Liver (tissue), 9 donors: Measurements from ENCODE around the gene CCDC50. TPM values are rescaled to one million over a fixed set of nuclear protein-coding genes. Genes with fewer than 3 reads are reported as not detected.

Source experiments
- DNase-seq: peaks from one replicate; pipeline ENCODE4 v3.0.0-alpha.2; 2017; ENCODE audit warnings: low spot score
- H3K27ac ChIP-seq, 2 donors: one replicate each; pipeline ENCODE4 v1.7.0; 2013; ENCODE audit warnings: inconsistent platforms in 2 of 2, low read length in 2 of 2, control low read depth in 1 of 2, low read depth in 1 of 2, mild to moderate bottlenecking in 1 of 2
- H3K27me3 ChIP-seq, 4 donors: one replicate each; pipeline versions ENCODE4 v1.6.1 to v1.7.0; 2013; ENCODE audit warnings: low read length in 3 of 4, inconsistent platforms in 1 of 4, mild to moderate bottlenecking in 1 of 4, moderate library complexity in 1 of 4; ENCODE audit not compliant: control insufficient read depth in 4 of 4, insufficient read depth in 4 of 4
- H3K36me3 ChIP-seq, 4 donors: one replicate each; pipeline versions ENCODE4 v1.6.1 to v1.7.0; 2013; ENCODE audit warnings: low read length in 3 of 4, mild to moderate bottlenecking in 3 of 4, low read depth in 1 of 4, moderate library complexity in 1 of 4; ENCODE audit not compliant: control insufficient read depth in 4 of 4, insufficient read depth in 3 of 4
- H3K4me1 ChIP-seq, 4 donors: one replicate each; pipeline versions ENCODE4 v1.6.1 to v1.7.0; 2013; ENCODE audit warnings: low read length in 3 of 4, mild to moderate bottlenecking in 3 of 4, moderate library complexity in 1 of 4; ENCODE audit not compliant: control insufficient read depth in 4 of 4, insufficient read depth in 4 of 4
- H3K4me3 ChIP-seq, 3 donors: one replicate each; pipeline versions ENCODE4 v1.6.1 to v1.7.0; 2013; ENCODE audit warnings: low read length in 3 of 3, control low read depth in 1 of 3, low read depth in 1 of 3, mild to moderate bottlenecking in 1 of 3
- H3K9ac ChIP-seq, 2 donors: one replicate each; pipeline ENCODE4 v1.7.0; 2013; ENCODE audit warnings: low read length in 2 of 2, mild to moderate bottlenecking in 2 of 2, moderate library complexity in 2 of 2, control low read depth in 1 of 2, low read depth in 1 of 2
- H3K9me3 ChIP-seq, 4 donors: one replicate each; pipeline versions ENCODE4 v1.6.1 to v1.7.0; 2013; ENCODE audit warnings: low read length in 3 of 4; ENCODE audit not compliant: control insufficient read depth in 4 of 4
- EGR1 ChIP-seq, 2 donors: IDR thresholded peaks; 2 replicates each; pipeline ENCODE4 v1.6.1; 2016 to 2018; ENCODE audit warnings: antibody characterized with exemption in 2 of 2, low read depth in 2 of 2
- HNF4A ChIP-seq, 2 donors: conservative IDR thresholded peaks; 2 replicates each; pipeline ENCODE4 v1.6.1; 2016; ENCODE audit warnings: antibody characterized with exemption in 2 of 2, mild to moderate bottlenecking in 2 of 2
- HNF4G ChIP-seq: IDR thresholded peaks from 2 replicates; pipeline ENCODE4 v1.6.1; 2016; ENCODE audit warnings: antibody characterized with exemption
- JUND ChIP-seq, 2 donors: IDR thresholded peaks; 2 replicates each; pipeline ENCODE4 v1.6.1; 2016; ENCODE audit warnings: antibody characterized with exemption in 2 of 2
- NR2F2 ChIP-seq: IDR thresholded peaks from 2 replicates; pipeline ENCODE4 v1.6.1; 2016; ENCODE audit warnings: antibody characterized with exemption
- RAD21 ChIP-seq, 2 donors: IDR thresholded peaks; 2 replicates each; pipeline ENCODE4 v1.6.1; 2016; ENCODE audit warnings: antibody characterized with exemption in 2 of 2, mild to moderate bottlenecking in 2 of 2
- RXRA ChIP-seq, 2 donors: IDR thresholded peaks; 2 replicates each; pipeline ENCODE4 v1.6.1; 2017 to 2018; ENCODE audit warnings: antibody characterized with exemption in 2 of 2, mild to moderate bottlenecking in 1 of 2
- SP1 ChIP-seq: IDR thresholded peaks from 2 replicates; pipeline ENCODE4 v1.6.1; 2018; ENCODE audit warnings: antibody characterized with exemption, mild to moderate bottlenecking
- YY1 ChIP-seq: IDR thresholded peaks from 2 replicates; pipeline ENCODE4 v1.6.1; 2016; ENCODE audit warnings: antibody characterized with exemption, mild to moderate bottlenecking
- WGBS: extraction: QIAGEN DNeasy Blood & Tissue Kit; methylation state at CpG from one replicate; pipeline ENCODE4 v1.1.7; 2013; 5-methylcytosine and 5-hydroxymethylcytosine counted together
- polyA plus RNA-seq, 2 donors: library from polyadenylated mRNA; stranded (reverse) in 1 of 2; unstranded in 1 of 2; fragments of 200-250 nt in 1 of 2; fragments of >200 nt in 1 of 2; fragmentation: Nextera tagmentation in 1 of 2; extraction: Ambion mirVana in 1 of 2; gene quantifications; one replicate each; pipeline versions ENCODE4 v1.2.1 to v1.2.3, GENCODE V29; 2013 to 2015
- total RNA-seq, 2 donors: library from RNA; depleted of rRNA; stranded (reverse); fragments of >200 nt; gene quantifications; one replicate each; pipeline ENCODE4 v1.2.3, GENCODE V29; 2014
- TF ChIP-seq, protein P1 (sequence below): fragments of 150-350 bp; IDR thresholded peaks from 2 replicates; pipeline ENCODE4 v1.5.1; 2017; ENCODE audit warnings: improper control_type of control experiment, low read depth, low read length; ENCODE audit not compliant: missing input control
- TF ChIP-seq, protein P2 (sequence below): IDR thresholded peaks from 2 replicates; pipeline ENCODE4 v1.6.1; 2016; ENCODE audit warnings: antibody characterized with exemption
- TF ChIP-seq, protein P3 (sequence below): IDR thresholded peaks from 2 replicates; pipeline ENCODE4 v1.6.1; 2016; ENCODE audit warnings: antibody characterized with exemption
- TF ChIP-seq, protein P4 (sequence below): IDR thresholded peaks from 2 replicates; pipeline ENCODE4 v1.6.1; 2016; ENCODE audit warnings: antibody characterized with exemption
- donor health status: healthy.
- donor health status: healthy.
- donor health status: healthy.
- donor health status: healthy.
- donor health status: healthy.

The CCDC50 gene
- total and polyA plus RNA-seq, 4 donors = 15.4 to 69.0 (median 33.6) TPM

DNA sequence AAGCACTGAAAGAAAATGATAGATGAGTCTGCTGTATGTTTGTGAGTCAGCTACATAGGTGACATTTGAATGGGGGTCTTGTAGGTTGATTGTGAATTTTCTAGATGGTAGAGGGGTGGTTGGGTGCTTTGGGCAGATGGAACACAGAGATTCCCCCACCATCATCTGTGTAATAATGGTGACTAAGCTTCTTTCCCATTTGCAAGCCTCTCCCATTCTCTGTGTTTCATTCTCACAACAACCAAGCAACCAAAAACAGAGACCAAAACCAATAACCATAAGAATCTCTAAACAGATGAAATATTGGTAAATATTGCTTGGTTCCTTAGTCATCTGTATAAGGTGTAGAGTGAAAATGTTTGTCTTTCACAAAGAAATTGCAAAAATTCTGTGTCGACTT is 18.9 kb downstream of the CCDC50 start:
- Histone ChIP-seq H3K4me3 (no peak overlapping the region), H3K27me3 (no peaks in the 10 kb centered on the region), H3K36me3 (no peaks in the 10 kb centered on the region), H3K4me1 (peaks cover 15 to 30% (median 25%) of the 10 kb centered on the region in 4 donors), H3K9ac (no peak overlapping the region), H3K9me3 (no peaks in the 10 kb centered on the region), H3K27ac (no peak overlapping the region)
- WGBS = 89% methylated on average over 1 of the region's 1 CpG
- TF ChIP-seq SP1 = no peak
- TF ChIP-seq, protein P1, sequence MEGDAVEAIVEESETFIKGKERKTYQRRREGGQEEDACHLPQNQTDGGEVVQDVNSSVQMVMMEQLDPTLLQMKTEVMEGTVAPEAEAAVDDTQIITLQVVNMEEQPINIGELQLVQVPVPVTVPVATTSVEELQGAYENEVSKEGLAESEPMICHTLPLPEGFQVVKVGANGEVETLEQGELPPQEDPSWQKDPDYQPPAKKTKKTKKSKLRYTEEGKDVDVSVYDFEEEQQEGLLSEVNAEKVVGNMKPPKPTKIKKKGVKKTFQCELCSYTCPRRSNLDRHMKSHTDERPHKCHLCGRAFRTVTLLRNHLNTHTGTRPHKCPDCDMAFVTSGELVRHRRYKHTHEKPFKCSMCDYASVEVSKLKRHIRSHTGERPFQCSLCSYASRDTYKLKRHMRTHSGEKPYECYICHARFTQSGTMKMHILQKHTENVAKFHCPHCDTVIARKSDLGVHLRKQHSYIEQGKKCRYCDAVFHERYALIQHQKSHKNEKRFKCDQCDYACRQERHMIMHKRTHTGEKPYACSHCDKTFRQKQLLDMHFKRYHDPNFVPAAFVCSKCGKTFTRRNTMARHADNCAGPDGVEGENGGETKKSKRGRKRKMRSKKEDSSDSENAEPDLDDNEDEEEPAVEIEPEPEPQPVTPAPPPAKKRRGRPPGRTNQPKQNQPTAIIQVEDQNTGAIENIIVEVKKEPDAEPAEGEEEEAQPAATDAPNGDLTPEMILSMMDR = no peak
- TF ChIP-seq RAD21 (IDR thresholded peaks at IDR 0.05) = no peak
- DNase-seq = no peak

DNA sequence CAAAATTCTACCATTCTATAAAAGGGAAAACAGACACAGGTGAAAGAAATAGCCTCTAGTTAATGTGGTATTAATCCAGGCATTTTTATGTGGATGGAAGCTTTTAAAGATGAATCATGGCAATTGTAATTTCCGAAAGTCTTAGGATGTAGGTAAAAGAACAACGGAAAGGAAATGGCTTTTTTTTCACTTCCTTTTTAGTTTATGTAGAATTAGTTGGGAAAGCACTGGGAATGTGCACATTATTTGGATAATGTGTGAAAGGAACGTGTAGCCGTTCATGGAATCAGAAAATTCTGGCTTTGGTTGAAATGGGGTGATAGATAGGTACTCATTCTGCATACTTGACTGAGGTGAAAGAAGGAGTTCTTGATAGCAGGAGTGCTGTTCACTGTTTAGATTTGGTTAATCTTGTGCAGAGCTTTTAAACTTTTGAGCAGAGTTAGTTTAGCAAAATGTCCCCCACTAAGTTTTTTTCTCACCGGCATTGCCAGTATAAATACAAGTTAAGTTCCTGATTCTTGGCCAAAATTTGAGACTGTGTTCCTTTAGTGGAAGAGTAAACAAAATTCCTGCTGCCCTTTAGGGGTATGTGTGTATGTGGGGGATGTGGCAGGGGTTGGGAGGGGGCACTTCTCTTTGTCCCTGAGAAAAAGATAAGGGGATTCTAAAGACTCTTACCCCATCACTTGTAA is 21.3 kb downstream of the CCDC50 start:
- Histone ChIP-seq H3K4me1 (peaks cover 13 to 43% (median 31%) of the 10 kb centered on the region in 4 donors), H3K4me3 (no peak overlapping the region), H3K9ac (no peak overlapping the region), H3K27me3 (no peaks in the 10 kb centered on the region), H3K36me3 (no peaks in the 10 kb centered on the region), H3K27ac (peak overlapping the region in 1 of 2 donors; percentile 15), H3K9me3 (no peaks in the 10 kb centered on the region)
- TF ChIP-seq HNF4G (no peak), YY1 (peak; percentile 59), JUND (IDR thresholded peaks at IDR 0.05) (no peak), EGR1 (IDR thresholded peaks at IDR 0.05; ENCODE audit: low read depth in 2 of 2) (no peak), RAD21 (IDR thresholded peaks at IDR 0.05) (no peak)
- no peak for DNase-seq
- 39% methylated on average over 5 of the region's 5 CpGs for WGBS

DNA sequence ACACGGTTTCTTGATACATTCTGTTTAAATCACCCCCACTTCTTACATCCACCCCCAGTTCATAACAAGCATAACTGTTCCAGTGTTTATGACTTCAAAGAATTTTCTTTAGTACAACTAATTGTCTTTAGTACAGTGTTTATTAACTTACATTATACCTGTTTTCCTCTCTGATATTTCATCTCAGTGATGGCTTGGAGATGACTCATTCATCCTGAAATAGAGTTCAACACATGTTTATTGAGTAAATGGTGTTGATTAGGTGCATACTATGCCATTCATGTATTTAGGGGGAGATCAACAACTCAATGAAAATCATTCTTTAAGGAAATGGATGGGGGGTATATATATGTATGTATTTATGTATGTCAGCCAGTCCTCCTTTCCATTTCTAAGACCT is 22.8 kb downstream of the CCDC50 start:
- DNase-seq = no peak
- 94% methylated on average over 1 of the region's 1 CpG for WGBS
- Histone ChIP-seq H3K4me1 (peaks cover 14 to 52% (median 38%) of the 10 kb centered on the region in 4 donors), H3K9ac (no peak overlapping the region), H3K4me3 (no peak overlapping the region), H3K27ac (peak overlapping the region; percentile 41 to 94), H3K27me3 (no peaks in the 10 kb centered on the region), H3K9me3 (no peaks in the 10 kb centered on the region), H3K36me3 (peaks cover 0 to under 1% (median 0%) of the 10 kb centered on the region in 4 donors)
- TF ChIP-seq, protein P2, sequence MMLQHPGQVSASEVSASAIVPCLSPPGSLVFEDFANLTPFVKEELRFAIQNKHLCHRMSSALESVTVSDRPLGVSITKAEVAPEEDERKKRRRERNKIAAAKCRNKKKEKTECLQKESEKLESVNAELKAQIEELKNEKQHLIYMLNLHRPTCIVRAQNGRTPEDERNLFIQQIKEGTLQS = no peak
- TF ChIP-seq JUND (IDR thresholded peaks at IDR 0.05) = peak in 1 of 2 donors; percentile 44

DNA sequence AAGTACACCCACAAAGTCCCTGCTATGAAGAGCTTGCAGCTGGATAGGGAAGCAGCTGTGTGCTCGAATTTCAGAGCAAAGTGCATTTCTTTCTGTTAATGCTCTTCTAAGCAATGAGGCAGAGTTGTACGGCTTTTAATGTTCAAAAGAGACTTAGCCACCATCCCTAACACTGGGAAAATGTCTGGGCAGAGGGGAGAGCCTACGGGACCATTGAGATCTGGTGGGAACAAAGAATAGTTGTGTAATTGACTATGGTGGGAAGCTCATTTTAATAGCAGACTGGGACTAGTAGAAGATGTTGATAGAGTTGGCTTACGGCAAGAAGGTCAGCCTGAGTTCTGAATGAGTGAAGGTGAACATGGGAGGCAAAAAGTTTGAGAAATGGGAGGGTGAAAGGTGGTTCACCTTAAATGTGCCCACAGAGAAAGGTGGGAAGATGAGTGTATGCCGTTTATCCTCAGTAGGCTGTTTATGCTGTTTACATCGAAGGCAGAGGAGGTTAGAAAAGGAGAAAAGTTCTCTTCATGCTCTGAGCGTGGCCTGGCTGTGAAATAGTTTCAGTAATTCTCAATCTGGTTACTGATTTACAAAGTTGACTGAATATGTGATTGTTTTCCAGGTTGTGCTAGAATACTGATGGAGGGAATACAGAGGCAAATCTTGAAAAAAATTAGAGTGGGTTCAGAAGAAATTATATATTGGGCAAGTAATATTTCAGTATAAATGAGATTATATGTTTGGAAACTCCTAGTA is 24.0 kb downstream of the CCDC50 start:
- no peaks in the 10 kb centered on the region for H3K9me3 ChIP-seq
- no peaks in the 10 kb centered on the region for H3K27me3 ChIP-seq
- WGBS = 27% methylated on average over 7 of the region's 7 CpGs
- peaks cover 13 to 54% (median 38%) of the 10 kb centered on the region in 4 donors for H3K4me1 ChIP-seq
- peak overlapping the region; percentile 73 to 94 for H3K27ac ChIP-seq
- H3K9ac ChIP-seq = peak overlapping the region in 1 of 2 donors; percentile 39
- DNase-seq = no peak
- peaks cover 0 to 9% (median 4%) of the 10 kb centered on the region in 4 donors for H3K36me3 ChIP-seq
- peak in 1 of 2 donors; percentile 49 for TF ChIP-seq RXRA (IDR thresholded peaks at IDR 0.05)
- TF ChIP-seq HNF4A (conservative IDR thresholded peaks at IDR 0.05) = peak in 1 of 2 donors; percentile 33
- TF ChIP-seq, protein P3, sequence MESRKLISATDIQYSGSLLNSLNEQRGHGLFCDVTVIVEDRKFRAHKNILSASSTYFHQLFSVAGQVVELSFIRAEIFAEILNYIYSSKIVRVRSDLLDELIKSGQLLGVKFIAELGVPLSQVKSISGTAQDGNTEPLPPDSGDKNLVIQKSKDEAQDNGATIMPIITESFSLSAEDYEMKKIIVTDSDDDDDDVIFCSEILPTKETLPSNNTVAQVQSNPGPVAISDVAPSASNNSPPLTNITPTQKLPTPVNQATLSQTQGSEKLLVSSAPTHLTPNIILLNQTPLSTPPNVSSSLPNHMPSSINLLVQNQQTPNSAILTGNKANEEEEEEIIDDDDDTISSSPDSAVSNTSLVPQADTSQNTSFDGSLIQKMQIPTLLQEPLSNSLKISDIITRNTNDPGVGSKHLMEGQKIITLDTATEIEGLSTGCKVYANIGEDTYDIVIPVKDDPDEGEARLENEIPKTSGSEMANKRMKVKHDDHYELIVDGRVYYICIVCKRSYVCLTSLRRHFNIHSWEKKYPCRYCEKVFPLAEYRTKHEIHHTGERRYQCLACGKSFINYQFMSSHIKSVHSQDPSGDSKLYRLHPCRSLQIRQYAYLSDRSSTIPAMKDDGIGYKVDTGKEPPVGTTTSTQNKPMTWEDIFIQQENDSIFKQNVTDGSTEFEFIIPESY = no peak
- TF ChIP-seq, protein P1 = no peak
- TF ChIP-seq, protein P4, sequence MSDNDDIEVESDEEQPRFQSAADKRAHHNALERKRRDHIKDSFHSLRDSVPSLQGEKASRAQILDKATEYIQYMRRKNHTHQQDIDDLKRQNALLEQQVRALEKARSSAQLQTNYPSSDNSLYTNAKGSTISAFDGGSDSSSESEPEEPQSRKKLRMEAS = peak; percentile 26
- TF ChIP-seq NR2F2 = no peak
- peak overlapping the region in 2 of 3 donors; percentile 13 to 22 for H3K4me3 ChIP-seq
